ENCODE measurements around the gene RELA.
A peak's percentile ranks its signal among the peaks of the same experiment; 100 is the strongest.
"Not testable (repeated sequence)": the region's sequence is repeated elsewhere in the genome, so short reads cannot be mapped to it uniquely, and the experiment has no call there.

The RELA gene

DNA sequence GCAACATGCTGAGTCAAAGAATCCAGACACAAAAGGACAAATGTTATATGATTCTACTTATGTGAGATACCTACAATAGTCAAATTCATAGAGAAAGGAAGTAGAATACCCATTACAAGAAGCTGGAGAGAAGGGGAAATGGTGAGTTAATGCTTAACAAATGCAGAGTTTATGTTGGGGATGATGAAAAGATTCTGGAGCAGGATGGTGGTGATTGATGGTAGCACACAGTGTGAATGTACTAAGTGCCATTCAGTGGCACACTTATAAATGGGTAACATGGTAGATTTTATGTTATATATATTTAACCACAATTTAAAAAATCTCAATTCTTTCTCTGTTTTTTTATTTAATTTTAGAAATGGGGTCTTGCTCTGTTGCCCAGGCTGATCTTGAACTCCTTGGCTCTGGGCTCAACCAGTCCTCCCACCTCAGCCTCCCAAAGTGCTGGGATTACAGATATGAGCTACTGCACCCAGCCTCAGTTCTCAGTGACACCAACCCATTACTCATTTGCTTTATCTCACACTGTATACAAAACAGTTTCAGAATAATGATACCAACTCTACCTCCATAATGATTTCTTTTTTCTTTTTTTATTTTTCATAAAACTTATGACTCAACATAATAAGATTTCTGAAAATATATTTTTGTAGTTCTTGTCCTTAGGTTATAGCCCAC lies 9.6 kb upstream of the RELA start:
- no peak for DNase-seq (ENCODE audit: low read depth in 2 of 2)

- peak in 1 of 2 donors; percentile 37 for DNase-seq (ENCODE audit: low read depth in 2 of 2)
Measured at GRCh38 chr11:65663639-65664200, 1.0 kb upstream of the RELA start.

- no peak for DNase-seq (ENCODE audit: low read depth in 2 of 2)
Measured at GRCh38 chr11:65662247-65662798, 393 bp downstream of the RELA start.

GRCh38 chr11:65661599-65662246 lies 993 bp downstream of the RELA start:
- no peak for DNase-seq (ENCODE audit: low read depth in 2 of 2)

- DNase-seq (ENCODE audit: low read depth in 2 of 2) = not testable (repeated sequence)
Measured at GRCh38 chr11:65660908-65661307, 1.8 kb downstream of the RELA start.

DNA sequence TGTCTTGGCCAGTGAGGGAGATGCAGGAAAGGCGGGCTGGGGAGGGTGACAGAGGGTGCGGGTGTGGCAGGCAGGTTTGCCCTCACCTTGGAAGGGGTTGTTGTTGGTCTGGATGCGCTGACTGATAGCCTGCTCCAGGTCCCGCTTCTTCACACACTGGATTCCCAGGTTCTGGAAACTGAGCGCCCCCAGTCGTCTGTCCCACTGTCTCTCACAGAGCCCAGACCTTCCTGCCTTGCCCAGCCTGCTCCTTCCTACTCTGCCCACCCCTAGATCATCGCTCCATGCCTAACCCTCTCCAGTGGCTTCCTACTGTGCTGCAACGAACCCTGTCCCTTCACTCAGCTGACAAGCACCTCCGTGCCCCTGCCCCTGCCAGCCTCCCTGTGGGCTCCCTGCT lies 2.7 kb downstream of the RELA start:
- no peak for DNase-seq (ENCODE audit: low read depth in 2 of 2)

DNA sequence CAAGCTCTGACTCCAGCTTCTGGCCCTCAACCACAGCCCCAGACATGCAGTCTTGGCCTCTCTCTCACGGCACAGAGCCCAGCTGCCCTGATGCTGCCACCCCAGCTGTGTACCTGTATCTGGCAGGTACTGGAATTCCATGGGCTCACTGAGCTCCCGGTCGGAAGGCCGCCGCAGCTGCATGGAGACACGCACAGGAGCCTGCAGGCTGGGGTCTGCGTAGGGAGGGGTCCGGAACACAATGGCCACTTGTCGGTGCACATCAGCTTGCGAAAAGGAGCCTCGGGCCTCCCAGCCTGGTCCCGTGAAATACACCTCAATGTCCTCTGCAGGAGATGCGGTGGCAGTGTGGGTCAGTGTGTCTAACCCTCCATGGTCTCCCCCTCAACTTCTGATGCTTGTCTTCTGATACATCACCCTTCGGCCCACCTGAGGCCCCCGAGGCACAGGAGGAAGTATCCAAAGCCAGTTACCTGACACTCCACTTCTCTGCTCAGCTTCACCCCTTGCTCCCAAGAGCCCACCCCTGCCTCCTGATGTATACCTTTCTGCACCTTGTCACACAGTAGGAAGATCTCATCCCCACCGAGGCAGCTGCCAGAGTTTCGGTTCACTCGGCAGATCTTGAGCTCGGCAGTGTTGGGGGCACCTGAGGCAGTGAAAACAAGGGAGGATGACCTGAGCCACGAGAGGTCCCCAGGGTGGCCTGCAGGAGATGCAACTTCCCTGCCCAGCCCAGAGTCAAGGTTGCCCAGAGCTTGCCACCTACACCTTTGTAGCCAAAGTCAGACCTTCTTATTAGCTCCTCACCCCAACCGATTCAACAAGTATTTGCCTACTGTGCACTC lies 4.3 kb downstream of the RELA start:
- DNase-seq (ENCODE audit: low read depth in 2 of 2) = no peak

GRCh38 chr11:65657426-65657825 lies 5.3 kb downstream of the RELA start:
- no peak for DNase-seq (ENCODE audit: low read depth in 2 of 2)

- DNase-seq (ENCODE audit: low read depth in 2 of 2) = no peak
Measured at GRCh38 chr11:65655570-65656332, 7.0 kb downstream of the RELA start.

DNA sequence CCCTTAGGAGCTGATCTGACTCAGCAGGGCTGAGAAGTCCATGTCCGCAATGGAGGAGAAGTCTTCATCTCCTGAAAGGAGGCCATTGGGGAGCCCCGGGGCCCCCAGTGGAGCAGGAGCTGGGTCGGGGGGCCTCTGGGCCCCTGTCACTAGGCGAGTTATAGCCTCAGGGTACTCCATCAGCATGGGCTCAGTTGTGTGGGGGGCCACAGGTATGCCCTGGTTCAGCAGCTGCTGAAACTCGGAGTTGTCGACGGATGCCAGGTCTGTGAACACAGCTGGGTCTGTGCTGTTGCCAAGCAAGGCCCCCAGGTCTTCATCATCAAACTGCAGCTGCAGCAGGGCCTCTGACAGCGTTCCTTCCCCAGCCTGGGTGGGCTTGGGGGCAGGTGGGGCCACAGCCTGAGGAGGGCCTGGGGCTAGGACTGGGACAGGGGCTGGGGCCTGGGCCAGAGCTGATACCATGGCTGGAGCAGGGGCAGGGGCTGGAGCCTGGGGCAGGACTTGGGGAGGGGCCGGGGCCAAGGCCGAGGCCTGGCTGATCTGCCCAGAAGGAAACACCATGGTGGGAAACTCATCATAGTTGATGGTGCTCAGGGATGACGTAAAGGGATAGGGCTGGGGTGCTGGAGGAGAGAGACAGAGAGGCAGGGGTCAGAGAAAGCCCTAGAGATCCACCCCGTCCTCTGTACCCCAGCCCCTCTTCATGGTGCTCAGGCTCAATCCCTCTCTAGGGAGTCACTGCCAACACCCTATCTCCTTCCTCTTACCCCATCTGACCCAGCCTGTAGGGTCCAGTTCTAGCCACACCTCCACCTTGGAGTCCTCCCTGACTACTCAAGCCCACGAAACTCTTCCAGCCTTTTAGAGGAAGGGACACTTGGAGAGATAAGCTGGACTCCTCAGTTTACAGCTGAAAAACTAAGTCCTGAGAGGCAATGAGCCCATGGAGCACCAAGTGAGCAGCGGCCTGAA lies 8.1 kb downstream of the RELA start:
- no peak for DNase-seq (ENCODE audit: low read depth in 2 of 2)

DNA sequence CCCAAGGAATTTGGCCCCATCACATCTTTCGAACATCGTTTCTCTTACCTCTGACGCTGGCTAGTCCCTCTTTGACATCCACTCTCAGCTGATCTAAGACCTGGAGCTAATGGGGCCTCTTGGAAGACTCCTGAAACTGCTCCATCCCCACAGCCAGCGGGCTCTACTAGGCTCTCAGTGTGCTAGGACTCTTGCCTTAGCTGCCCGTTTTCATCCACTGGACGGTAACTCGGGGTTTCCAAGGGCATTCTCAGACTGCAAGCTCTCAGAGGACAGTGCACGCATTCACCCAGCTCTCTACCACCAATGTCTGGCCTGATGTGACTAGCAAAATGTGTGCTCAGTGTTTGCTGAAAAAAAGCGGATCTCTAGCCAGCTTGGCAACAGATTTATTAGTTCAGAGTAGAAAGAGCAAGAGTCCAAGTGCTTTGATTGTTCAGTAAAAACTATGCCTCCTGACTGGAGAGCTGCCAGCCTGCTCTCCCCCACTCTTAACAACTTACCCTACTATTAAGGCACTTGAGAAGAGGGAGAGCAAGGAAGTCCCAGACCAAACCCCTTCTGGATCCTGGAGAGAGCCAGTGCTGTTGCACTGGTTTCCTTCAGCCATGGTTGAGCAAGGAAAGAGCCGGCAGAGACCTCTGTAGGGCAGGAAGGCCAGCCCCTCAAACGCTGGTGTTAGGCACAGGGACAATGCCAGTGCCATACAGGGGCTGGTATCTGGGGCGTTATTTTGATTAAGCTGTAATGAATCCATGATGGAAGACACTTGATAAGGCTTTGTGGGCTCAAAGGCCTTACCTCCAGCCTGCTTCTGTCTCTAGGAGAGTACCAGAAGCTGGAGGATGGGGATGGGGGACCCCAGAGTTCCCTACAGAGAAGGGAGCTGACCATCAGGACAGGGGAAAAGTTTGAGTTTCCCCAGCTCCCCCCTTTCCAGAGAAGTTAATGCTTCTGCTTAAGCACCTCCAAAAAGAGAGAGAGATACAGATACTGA lies 9.2 kb downstream of the RELA start:
- no peak for DNase-seq (ENCODE audit: low read depth in 2 of 2)

DNA sequence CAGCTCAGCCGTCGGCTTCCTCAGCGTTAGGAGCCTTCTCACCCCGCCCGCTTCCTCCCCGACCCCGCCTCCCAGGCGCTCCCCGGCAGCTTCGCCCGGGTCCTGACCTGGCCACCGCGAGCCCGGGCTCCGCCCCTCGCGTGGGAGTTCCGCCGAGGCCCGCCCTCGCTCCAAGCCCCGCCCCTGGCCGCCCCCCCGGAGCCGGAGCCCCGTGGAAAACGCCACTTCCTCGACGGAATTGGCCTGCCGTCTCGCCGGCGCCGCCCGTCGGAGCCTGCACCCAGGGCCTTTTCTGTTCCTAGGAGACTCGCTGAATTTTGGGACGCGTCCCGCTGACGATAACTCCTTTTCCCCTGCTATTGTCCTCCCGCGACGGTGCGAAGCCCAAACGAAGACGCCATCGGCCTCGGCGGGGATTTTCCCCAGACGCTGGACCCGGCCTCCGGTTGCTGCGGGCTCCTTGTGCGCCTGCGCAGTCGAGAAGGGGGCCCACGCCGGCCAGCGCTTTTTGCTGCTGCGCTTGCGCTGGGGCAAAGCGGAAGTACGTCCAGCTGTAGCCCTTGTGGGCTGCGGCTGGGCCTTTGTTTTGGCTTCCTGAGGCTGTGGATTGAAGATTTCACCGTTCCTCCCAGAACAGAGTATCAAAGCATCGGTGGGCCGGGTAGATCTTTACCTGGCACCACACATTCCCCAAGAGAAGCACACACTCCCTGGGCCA lies 10.0 kb downstream of the RELA start:
- DNase-seq (ENCODE audit: low read depth in 2 of 2) = peak; percentile 92 to 98

DNA sequence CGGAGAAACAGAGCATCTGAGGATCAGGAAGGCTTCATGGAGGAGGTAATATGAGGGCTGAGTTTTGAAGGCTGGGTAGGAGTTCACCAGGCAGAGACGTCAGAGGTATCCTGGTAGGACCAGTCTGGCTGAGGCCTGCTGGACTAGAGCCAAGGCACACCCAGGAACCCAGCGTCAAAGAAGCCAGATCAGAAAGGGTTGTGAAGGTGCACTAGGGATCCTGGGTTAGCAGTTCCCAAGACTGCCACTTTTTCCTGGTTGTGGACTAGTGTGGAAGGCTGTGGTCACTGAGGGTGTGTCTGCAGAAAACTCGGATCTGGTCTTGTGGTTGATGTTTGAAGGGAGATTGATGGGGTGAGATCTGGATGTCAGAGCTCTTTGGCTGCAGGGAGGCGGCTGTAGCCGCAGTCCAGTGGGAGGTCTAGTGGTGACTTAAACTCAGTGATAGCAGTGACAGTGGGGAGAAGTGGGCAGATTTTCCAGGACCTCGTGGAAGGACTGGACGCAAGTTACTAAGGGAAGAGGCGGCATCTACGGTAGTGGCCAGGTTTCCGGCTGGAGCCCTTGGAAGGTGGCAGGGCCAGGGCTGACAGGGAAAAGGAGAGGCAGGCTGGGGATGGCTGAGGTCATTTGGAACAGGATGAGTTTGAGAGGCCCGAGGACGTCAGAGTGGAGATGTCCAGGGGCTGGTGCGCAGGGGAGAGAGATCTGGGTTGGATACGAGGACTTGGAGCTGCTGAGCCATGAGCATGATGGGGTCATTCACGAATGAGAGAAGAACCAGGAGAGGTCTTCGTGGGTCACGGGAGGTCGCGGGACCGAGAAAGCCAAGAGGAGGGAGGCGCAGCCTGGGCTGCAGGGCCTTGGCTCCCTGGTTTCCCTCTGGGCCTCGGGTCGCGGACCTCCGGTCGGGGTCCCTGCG lies 10.9 kb downstream of the RELA start:
- DNase-seq (ENCODE audit: low read depth in 2 of 2) = no peak

DNA sequence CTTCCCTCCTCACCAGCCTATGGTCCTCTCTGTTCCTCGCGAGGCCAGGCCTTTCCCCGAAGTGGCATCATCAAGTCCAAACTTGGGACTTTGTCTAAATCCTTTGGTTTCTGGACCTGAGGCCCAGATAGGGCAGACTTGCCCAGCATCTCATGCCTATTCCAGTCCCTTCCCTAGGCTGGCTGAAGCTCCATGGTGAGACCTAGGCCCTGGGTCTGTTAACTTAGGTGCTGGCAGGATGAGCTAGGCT lies 11.5 kb downstream of the RELA start:
- no peak for DNase-seq (ENCODE audit: low read depth in 2 of 2)

- no peak for DNase-seq (ENCODE audit: low read depth in 2 of 2)
Measured at GRCh38 chr11:65650547-65651338, 12.0 kb downstream of the RELA start.

DNA sequence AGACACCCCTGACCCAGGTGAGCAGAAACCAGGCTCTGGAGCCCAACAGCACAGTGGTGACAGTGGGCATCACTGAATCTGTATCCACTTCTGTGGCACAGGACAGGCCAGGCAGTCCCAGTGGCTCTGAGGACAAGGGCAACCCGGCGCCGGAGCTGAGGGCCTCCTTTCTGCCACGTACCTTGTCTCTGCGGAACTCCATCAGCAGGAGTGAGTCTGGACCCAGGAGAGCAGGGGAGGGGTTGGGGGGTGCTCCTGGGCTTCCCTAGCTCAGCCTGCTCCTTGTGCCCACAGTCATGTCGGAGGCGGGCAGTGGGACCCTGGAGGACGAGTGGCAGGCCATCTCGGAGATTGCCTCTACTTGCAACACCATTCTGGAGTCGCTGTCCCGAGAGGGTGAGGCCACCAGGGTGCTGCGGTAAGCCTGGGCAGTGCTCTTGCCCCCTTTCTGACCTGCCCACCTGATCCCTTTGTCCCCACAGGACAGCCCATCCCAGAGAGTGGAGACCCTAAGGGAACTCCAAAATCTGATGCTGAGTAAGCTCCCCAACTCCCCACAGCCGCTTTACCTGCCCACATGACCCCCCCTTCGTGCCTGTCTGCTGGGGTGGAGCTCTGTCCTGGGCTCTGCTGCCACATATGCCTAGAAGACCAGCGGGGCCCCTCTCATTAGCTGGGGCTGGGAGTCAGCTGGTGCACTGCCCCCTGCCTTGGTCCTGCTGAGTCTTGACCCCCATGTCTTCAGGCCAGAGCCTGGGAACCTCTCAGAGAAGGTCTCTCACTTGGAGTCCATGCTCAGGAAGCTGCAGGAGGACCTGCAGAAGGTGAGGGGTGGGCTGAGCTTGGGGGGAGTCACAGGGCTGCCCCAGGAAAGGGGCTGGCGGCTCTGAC lies 12.8 kb downstream of the RELA start:
- DNase-seq (ENCODE audit: low read depth in 2 of 2) = no peak
